ENCODE measurements around the gene CIAO3.
"Not testable (repeated sequence)": the region's sequence is repeated elsewhere in the genome, so short reads cannot be mapped to it uniquely, and the experiment has no call there.

The CIAO3 gene

DNA sequence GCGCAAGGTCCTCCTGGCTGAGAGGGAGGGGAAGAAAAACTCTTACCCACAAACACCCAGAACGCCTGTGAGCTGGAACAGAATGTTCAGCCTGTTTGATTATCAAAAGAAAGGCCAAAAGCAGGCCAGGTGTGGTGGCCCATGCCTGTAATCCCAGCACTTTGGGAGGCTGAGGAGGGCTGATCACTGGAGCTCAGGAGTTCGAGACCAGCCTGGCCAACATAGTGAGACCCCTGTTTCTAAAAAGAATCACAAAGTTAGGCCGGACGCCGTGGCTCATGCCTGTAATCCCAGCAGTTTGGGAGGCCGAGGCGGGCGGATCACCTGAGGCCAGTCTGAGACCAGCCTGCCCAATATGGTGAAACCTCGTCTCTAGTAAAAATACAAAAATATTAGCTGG, 35.5 kb upstream of the CIAO3 start:
- not testable (repeated sequence) for H3K4me3 ChIP-seq (ENCODE audit: low read depth, low read length)

DNA sequence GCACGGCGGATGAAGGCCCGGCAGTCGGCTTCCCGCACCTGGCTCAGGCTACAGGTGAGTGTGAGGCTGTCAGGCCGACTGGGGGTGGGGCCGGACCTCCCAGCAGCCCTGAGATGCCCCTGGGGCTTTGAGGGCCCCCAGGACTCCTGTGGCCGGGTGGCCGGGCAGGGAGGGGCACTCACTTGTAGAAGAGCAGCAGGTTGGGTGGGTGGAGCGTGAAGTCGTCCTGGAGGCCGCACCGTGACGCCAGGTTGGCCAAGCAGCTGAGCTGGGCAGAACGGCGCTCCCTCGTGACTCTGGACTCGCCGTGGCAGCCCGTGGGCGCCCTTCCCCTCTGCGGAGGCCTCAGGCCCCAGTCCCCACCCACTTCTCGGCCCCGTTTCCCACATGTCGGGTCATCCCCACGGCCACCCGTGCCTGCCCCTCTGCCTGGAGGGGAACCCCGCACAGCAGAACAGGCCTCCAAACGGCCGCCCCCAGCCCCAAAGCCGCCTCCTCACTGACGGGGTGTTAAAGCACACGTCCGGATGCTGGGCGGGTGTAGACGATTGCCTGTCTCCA, 34.5 kb upstream of the CIAO3 start:
- H3K4me3 ChIP-seq (ENCODE audit: low read depth, low read length): no peak overlapping the region

DNA sequence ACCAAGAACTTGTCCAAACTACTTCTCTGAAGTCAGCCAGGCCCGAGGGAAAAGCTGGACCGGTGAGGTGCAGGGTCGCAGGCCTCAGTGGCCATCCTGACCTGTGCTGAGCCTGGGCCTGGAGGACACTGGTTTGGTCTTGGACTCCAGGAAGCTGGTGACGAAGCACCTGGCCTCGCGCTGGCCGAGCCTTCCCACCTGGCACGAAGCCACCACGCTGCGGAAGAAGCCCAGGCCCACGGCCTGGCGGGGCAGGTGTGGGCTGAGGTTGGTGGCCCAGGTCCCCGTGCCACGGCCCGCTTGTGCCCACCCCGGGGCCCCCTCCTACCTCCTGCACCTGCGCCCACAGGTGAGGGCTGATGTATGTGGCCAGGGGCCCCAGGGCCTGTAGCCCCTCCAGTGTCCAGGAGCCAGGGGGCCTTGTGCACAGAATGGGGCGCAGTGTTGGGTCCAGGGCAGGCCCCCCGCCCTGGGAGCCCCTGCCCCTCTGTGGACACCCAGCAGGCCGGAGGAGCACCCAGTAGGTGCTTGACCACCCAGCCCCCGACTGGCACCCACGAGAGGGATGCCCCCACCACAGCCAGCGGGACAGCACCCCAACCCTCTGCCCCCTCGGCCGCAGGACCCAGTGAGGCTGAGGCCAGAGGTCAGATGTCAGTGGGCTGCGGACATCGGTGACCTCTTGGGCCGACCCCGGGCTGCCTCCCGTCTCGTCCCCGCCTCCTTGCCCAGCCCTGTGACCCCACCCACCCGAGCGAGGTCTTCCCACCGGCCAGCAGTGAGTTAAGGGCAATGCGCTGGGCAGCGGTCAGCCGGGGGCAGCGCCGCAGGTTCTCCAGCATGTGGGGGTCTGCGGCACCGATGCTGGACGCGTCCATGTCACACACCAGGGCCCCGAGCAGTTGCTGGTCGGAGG, 33.5 kb upstream of the CIAO3 start:
- no peak overlapping the region for H3K4me3 ChIP-seq (ENCODE audit: low read depth, low read length)

DNA sequence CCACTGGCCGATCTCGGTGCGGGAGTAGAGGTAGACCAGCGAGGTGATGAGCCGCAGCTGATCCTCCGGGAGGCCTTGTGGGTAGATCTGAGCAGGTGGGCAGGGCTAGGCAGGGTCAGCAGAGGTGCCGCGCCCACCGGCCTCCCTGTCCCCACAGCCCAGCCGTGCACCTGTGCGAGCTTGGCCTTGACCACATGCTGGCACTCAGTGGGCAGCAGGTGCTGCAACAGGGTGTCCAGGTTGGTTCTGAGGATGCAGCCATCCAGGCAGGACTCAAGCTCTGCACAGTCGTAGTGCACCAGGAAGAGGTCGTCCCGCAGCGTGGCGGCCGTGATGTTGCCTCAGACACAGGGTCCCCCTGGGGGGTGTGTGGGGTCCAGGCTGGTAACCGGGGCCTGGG, 32.2 kb upstream of the CIAO3 start:
- no peak overlapping the region for H3K4me3 ChIP-seq (ENCODE audit: low read depth, low read length)

DNA sequence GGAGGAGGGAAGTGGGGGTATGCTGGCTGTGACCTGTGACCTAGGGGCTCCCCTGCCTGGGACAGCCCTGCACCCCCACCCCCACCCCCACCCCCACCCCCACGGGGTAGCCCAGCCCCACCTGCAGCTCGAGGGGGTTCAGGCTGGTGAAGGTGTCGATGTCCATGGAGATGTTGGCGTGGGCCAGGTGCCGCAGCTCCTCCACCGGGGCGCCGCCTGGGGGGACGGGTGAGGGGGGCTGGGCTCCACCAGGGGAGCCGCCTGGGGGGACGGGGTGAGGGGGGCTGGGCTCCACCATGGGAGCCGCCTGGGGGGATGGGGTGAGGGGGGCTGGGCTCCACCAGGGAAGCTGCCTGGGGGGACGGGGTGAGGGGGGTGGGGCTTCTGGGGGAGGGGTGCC, 29.6 kb upstream of the CIAO3 start:
- H3K4me3 ChIP-seq (ENCODE audit: low read depth, low read length): no peak overlapping the region

DNA sequence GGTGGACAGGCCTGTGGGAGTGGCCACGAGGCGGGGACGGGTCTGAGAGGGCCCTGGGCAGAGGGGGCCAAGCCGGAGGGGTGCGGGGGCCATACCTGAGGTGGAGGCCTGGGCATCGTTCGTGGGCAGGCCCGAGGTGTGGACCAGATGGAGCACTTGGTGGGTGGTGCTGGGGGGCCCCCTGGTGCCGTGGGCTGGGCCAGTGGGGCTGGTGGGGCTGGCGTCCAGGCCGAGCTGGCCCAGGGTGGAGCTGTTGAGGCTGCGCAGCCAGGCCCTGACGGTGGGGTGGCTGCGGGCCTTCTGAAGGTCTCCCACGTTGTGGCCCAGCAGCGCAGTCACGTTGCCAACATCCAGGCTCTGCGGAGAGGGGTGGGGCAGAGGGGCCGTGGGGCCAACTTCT, 29.1 kb upstream of the CIAO3 start:
- H3K4me3 ChIP-seq (ENCODE audit: low read depth, low read length): no peak overlapping the region

DNA sequence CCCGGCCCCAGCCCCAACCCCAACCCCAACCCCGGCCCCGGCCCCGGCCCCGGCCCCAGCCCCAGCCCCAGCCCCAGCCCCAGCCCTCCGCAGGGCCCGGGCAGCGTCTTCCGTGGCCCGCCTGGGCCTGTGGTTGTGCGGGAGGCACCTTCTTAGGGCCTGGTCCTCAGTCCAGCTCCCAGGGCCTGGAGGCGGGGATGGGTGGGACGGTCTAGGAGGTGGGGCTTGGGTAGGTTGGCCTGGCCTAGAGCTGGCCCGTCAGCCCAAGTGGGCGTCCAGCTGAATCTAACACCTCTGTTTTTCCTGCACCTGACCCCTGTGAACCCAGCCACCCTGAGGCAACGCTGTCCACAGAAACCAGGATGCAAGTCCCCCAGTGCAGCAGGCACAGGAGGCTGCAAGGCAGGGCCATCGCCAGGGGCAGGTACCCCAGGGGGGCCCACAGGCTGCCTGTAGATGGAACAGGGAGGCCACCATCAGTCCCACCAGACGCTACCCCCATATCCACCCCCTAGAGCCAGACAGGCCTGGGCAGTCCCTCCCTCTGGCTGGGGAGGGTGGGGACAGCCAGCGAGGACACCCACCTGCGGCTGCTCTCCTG, 28.5 kb upstream of the CIAO3 start:
- H3K4me3 ChIP-seq (ENCODE audit: low read depth, low read length): no peak overlapping the region

DNA sequence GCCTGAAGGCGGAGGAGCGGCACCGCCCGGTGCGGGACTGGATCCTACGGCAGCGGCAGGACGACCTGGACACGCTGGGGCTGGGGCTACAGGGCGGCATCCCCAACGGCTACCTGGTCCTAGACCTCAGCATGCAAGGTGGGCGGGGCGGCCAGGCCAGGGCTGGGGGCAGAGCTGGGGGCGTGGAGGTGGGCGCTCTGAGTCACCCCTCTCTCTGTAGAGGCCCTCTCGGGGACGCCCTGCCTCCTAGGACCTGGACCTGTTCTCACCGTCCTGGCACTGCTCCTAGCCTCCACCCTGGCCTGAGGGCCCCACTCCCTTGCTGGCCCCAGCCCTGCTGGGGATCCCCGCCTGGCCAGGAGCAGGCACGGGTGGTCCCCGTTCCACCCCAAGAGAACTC, 27.6 kb upstream of the CIAO3 start:
- H3K4me3 ChIP-seq (ENCODE audit: low read depth, low read length): no peak overlapping the region

DNA sequence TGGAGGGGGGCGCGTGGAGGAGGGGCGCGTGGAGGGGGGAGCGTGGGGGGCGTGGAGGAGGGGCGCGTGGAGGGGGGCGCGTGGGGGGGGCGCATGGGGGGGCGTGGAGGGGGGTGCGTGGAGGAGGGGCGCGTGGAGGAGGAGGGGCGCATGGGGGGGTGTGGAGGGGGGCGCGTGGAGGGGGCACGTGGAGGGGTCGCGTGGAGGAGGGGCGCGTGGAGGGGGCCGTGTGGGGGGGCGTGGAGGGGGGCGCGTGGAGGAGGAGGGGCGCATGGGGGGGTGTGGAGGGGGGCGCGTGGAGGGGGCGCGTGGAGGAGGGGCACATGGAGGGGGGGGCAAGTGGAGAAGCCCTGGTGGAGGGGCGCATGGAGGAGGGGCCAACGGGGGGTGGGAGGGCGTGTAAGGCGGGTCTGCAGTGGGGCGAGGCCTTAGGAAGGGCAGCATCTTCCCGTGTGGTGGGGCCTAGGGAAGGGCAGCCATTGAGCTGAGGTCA, 27.0 kb upstream of the CIAO3 start:
- H3K4me3 ChIP-seq (ENCODE audit: low read depth, low read length): no peak overlapping the region

DNA sequence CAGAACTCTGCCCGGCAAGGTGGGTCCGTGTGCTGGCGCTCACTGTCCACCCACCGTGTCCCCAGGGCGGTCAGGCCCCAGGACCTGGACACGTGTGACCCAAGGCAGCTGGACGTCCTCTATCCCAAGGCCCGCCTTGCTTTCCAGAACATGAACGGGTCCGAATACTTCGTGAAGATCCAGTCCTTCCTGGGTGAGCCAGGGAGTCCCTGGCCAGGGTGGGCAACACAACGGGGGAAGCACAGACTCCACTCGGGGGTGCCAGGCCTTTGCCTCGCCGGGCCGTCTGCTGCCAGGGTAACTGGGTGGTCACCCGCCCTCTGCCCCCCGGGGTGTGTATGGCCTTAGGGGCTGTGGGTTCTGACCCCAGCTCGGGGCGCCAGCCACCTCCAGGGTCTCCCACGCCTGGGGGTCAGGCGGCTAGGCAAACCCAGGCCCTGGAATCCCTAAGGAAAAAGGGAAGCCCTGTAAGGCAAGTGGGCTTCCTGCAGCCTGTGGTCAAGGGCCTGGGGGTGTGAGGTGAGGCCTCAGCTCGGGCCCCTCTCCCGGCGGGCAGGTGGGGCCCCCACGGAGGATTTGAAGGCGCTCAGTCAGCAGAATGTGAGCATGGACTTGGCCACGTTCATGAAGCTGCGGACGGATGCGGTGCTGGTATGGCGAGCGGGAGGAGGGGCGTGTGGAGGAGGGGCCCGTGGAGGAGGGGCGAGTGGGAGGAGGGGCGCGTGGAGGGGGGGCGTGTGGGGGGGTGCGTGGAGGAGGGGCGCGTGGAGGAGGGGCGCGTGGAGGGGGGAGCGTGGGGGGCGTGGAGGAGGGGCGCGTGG, 26.2 kb upstream of the CIAO3 start:
- no peak overlapping the region for H3K4me3 ChIP-seq (ENCODE audit: low read depth, low read length)

DNA sequence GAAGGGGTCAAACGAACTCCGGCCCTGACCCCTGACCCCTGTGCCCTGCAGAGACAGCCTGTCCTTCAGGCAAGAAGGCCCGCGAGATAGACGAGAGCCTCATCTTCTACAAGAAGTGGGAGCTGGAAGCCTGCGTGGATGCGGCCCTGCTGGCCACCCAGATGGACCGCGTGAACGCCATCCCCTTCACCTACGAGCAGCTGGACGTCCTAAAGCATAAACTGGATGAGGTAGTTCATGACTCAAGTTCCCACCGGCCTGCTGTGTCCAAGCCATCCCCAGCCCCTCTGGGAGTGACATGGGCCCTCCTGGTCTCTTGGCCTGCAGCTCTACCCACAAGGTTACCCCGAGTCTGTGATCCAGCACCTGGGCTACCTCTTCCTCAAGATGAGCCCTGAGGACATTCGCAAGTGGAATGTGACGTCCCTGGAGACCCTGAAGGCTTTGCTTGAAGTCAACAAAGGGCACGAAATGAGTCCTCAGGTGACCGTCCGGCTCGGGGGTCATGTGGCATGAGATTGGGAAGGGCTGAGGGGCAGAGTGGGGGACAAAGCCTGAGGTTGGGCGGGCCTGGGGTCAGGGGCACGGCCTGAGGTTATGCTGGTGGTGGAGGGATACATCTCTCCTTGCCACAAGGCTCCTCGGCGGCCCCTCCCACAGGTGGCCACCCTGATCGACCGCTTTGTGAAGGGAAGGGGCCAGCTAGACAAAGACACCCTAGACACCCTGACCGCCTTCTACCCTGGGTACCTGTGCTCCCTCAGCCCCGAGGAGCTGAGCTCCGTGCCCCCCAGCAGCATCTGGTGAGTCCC, 25.4 kb upstream of the CIAO3 start:
- H3K4me3 ChIP-seq (ENCODE audit: low read depth, low read length): no peak overlapping the region

DNA sequence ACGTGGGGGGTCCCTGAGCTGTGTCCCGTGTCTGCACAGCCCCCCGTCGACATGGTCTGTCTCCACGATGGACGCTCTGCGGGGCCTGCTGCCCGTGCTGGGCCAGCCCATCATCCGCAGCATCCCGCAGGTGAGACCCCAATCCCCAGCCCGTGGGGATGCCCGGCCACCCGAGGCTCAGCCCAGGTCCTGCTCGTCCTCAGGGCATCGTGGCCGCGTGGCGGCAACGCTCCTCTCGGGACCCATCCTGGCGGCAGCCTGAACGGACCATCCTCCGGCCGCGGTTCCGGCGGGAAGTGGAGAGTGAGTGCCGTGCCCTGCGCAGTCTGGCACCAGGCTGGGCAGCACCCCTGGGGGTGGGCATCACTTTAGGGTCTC, 24.7 kb upstream of the CIAO3 start:
- no peak overlapping the region for H3K4me3 ChIP-seq (ENCODE audit: low read depth, low read length)

DNA sequence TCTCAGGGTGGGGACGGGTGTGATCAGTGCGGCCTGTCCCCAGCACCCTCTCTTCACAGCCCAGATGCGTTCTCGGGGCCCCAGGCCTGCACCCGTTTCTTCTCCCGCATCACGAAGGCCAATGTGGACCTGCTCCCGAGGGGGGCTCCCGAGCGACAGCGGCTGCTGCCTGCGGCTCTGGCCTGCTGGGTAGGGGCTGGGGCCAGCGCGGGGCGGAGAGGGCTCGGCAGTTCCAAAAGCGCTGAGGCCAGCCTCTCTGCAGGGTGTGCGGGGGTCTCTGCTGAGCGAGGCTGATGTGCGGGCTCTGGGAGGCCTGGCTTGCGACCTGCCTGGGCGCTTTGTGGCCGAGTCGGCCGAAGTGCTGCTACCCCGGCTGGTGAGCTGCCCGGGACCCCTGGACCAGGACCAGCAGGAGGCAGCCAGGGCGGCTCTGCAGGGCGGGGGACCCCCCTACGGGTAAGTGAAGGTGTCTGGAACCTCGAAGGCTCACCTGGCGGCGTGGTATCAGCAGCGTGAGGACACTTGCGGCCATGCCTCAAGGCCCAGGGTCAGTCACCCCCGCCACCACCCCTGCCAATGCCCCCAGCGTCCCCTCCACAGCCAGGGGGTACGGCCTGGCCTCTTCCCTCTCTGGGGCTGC, 24.2 kb upstream of the CIAO3 start:
- no peak overlapping the region for H3K4me3 ChIP-seq (ENCODE audit: low read depth, low read length)

DNA sequence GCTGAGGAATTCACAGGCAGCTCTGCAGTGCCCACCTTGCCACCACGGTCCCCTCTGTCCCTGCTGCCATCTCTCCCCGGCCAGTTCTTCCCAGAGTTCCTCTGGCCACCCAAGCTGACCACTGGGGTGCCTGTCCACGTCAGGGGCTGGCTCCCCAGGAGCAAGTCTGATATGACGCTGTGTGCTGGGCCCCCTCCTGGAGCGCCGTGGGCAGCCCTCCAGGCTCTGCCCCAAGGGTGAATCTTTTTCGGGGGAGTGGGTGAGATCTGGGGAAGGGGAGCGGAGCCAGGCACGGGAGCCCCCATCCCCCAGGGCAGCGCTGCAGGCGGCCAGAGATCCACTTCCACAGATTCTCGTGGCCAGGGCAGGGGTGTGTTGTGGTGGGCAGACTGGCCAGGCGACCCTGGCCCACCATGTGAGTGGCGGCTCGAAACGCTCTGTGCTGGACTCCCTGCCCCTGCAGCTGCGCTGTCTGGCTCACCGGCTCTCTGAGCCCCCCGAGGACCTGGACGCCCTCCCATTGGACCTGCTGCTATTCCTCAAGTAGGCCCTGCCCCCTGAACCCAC, 23.5 kb upstream of the CIAO3 start:
- no peak overlapping the region for H3K4me3 ChIP-seq (ENCODE audit: low read depth, low read length)

DNA sequence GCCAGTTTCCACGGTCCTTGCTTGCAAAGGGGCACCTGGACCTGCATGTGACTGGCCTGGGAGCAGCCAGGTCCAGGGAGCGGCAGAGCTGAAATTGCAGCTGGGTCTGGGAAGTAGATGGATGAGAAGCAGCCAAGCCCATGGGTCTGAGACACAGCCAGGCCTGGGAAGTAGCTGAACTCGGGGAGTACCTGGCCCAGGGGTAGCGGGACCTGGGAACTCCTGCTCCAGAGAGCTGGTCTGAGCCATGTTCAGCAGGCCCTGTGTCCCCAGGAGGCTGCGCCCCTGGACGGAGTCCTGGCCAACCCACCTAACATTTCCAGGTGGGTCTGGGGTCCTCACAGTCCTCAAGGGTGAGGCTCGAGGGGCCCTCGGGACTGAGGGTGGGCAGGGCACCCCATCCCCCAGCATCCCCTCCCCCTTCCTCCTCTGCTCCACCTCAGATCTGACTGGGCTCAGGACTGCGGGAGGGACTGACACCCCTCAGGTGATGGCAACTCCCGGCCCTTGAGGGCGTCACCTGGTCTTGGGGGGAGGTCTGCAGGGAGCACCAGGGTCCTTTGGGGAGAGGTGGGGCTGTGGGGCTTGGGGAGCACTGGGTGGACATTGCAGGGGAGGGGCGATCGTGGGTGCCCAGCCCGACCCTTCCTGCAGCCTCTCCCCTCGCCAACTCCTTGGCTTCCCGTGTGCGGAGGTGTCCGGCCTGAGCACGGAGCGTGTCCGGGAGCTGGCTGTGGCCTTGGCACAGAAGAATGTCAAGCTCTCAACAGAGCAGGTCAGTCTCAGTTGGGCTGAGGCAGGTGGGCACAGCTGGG, 22.8 kb upstream of the CIAO3 start:
- H3K4me3 ChIP-seq (ENCODE audit: low read depth, low read length): no peak overlapping the region

DNA sequence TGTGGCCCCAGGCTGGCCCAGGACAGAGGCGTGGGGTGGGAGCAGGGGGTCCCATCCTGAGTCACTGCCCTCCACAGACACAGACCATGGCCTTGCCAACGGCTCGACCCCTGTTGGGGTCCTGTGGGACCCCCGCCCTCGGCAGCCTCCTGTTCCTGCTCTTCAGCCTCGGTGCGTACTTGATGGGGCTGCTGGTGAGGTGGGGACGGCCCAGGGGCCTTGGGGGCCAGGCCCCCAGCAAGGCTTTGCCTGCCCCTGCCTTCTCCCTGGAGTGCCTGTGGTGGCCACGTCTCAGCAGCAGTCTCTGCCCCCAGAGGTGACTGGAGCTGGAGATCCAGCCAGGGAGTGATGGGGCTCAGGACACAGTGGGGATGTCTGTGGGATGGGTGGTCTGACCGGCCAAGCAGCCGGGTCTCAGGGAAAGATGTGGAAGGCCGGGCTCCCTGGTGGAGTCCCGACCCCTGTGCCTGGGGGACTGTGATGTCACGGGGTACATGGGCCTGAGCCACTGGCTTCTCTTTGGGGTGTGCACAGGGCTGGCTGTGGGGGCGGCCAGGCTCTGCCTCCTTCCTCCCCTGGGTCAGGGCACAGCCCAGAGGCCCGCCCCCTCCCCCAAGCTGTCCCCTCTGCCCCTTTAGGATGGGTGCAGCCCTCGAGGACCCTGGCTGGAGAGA, 21.9 kb upstream of the CIAO3 start:
- no peak overlapping the region for H3K4me3 ChIP-seq (ENCODE audit: low read depth, low read length)

DNA sequence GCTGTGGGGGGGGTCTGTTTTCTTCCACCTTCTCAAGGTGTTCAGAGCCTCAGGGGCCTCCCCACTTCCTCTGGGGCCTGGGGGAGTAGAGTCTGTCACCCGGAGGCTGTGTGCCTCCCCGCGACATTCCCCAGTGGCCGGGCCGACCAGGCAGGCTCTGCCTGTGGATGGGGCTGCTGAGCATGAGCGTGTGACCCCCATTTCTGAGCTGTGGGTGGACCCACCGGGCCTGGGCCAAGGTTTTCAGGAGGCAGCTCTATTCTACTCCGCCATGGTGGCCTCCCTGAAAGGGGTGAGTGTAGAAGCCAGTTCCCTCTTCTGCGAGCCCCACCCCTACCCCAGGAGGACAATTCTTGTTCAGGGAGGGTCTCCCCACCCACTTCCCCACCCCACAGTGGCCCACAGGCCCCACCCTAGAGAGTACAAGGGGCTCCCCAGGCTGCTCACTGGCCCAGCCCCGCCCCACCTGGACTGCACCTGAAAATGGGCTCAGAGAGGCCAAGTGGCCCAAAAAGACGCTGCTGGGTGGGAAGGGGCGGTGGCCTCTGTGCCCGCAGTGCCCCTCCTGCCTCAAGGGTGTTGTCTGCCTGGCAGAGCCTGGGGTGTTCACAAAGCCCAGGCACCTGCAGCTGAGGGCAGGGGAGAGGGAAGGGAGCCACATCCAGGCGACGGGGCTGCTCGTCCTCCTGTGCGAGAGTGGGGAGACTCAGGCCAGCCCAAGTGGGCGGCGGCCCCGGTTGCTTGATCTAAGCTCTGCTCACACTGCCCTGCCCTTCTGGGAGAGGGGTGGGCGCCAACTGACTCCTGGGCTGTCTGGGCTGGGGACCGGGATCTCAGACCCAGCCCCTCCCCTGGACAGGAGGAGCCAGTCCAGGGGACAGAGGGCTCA, 21.1 kb upstream of the CIAO3 start:
- no peak overlapping the region for H3K4me3 ChIP-seq (ENCODE audit: low read depth, low read length)

Data from iPS-11a (cell line).